Transverse colon (tissue), 4 donors: ENCODE data around the gene CLDN9. TPM values are rescaled to one million over a fixed set of nuclear protein-coding genes. Genes with fewer than 3 reads are reported as not detected.

ENCODE experiments used
- DNase-seq: peaks from one replicate; pipeline ENCODE4 v3.0.0-alpha.2; 2019
- H3K27ac ChIP-seq, 4 donors: fragments of 200-600 bp; sonication (generic); 2 replicates each; pipeline ENCODE4 v1.5.1; 2016 to 2018; ENCODE audit warnings: inconsistent platforms in 4 of 4
- H3K27me3 ChIP-seq: fragments of 200-600 bp; sonication (generic); 2 replicates; pipeline ENCODE4 v1.5.1; 2017; ENCODE audit warnings: inconsistent platforms
- H3K36me3 ChIP-seq, 4 donors: fragments of 200-600 bp; sonication (generic); 2 replicates each; pipeline ENCODE4 v1.5.1; 2017 to 2019; ENCODE audit warnings: inconsistent platforms in 4 of 4
- H3K4me1 ChIP-seq, 4 donors: fragments of 200-600 bp; sonication (generic); 2 replicates each; pipeline ENCODE4 v1.5.1; 2017 to 2020; ENCODE audit warnings: inconsistent platforms in 4 of 4
- H3K4me3 ChIP-seq, 4 donors: fragments of 200-600 bp; sonication (generic); 1 replicate in 1 of 4; 2 replicates in 3 of 4; pipeline versions ENCODE4 v1.5.1 to v1.6.1; 2017 to 2019; ENCODE audit warnings: inconsistent platforms in 4 of 4
- H3K9me3 ChIP-seq, 2 donors: fragments of 200-600 bp; sonication (generic); 2 replicates each; pipeline ENCODE4 v1.5.1; 2017 to 2019; ENCODE audit warnings: inconsistent platforms in 2 of 2
- EP300 ChIP-seq: sonication (generic); formaldehyde crosslinking; IDR thresholded peaks from one replicate; pipeline ENCODE4 v1.6.1; 2017; ENCODE audit warnings: antibody characterized with exemption, low read depth
- POLR2A ChIP-seq: fragments of 450-650 bp; IDR thresholded peaks from one replicate; pipeline ENCODE4 v1.6.1; 2016; ENCODE audit warnings: antibody characterized with exemption, mild to moderate bottlenecking, moderate library complexity
- POLR2AphosphoS5 ChIP-seq, 3 donors: sonication (generic); formaldehyde crosslinking; IDR thresholded peaks; one replicate each; pipeline ENCODE4 v1.6.1; 2016; ENCODE audit warnings: antibody characterized with exemption in 3 of 3
- WGBS, 2 donors: methylation state at CpG; one replicate each; pipeline ENCODE4 v1.1.5; 2018; ENCODE audit warnings: low coverage in 1 of 2; 5-methylcytosine and 5-hydroxymethylcytosine counted together
- in situ Hi-C, 4 donors: fragments of 200-750 bp; cut with MboI; loops; one replicate each; pipeline versions ENCODE4 v1.15.0 to v1.15.1; 2017; ENCODE audit warnings: low sequenced_read_pairs in 3 of 4, low pct_ligation_motif_present in 1 of 4, low pct_unique_long_range_greater_than_20kb in 1 of 4
- intact Hi-C: fragments of 100-400 bp; cut with DNase I; formaldehyde crosslinking; loops from one replicate; pipeline ENCODE4 v1.15.1; 2023; ENCODE audit warnings: low total_unique reads
- total RNA-seq, 4 donors: library from RNA; depleted of rRNA; stranded (reverse); fragments of >200 nt; gene quantifications; one replicate each; pipeline ENCODE4 v1.1.0, GENCODE V29; 2016
- TF ChIP-seq, protein P1 (sequence below), 5 experiments: fragments of 200-600 bp in 3 of 5; fragments of 450-650 bp in 2 of 5; sonication (generic) in 3 of 5; IDR thresholded peaks; 1 replicate in 2 of 5; 2 replicates in 3 of 5; pipeline ENCODE4 v1.5.1; 2016 to 2017; ENCODE audit warnings: antibody characterized with exemption in 5 of 5, inconsistent platforms in 3 of 5, mild to moderate bottlenecking in 2 of 5, moderate library complexity in 1 of 5

Gene CLDN9
- total RNA-seq, 4 donors from 2014 or later, result 0.55 to 1.1 TPM; not detected in 2

DNA sequence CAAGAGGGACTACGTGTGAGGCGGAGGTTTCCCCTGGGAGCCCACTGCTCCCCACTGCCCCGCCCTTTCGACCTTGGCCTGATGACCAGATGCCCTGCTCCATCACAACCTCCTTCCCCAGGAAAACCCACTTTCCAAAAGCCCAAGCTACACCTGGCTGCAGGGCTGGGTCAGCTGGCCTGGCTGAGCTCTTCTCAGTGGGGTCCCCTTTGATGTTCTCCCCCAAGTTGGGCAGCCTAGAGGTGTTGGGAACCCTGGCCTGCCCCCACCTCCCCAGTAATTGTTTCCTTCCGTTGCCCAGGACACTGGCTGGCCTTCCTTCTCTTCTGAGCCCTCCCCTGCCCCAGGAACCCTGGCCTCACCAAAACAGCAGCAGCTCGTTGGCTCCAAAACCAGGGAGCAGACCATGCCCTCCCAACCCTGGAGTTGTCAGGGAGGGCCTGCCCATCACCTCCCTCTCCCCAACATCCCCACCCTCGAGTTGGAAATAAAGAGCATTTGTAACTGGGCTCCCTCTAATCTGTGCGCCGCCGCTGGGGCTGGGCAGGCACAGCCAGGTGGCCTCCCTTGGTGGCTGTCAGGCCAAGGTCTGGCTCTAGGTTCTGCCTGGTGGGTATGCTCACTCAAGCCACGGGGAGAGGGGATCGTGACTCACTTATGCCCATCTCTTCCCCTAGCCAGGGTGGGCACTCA, 1.4 kb downstream of the CLDN9 start:
- H3K27ac ChIP-seq, result no peak overlapping the region
- in situ Hi-C loops (no loop called here), intact Hi-C loops (no loop called here)
- H3K9me3 ChIP-seq, result no peaks in the 10 kb centered on the region
- TF ChIP-seq POLR2AphosphoS5 (IDR thresholded peaks at IDR 0.05) (no peak), POLR2A (no peak), EP300 (no peak)
- TF ChIP-seq, protein P1, sequence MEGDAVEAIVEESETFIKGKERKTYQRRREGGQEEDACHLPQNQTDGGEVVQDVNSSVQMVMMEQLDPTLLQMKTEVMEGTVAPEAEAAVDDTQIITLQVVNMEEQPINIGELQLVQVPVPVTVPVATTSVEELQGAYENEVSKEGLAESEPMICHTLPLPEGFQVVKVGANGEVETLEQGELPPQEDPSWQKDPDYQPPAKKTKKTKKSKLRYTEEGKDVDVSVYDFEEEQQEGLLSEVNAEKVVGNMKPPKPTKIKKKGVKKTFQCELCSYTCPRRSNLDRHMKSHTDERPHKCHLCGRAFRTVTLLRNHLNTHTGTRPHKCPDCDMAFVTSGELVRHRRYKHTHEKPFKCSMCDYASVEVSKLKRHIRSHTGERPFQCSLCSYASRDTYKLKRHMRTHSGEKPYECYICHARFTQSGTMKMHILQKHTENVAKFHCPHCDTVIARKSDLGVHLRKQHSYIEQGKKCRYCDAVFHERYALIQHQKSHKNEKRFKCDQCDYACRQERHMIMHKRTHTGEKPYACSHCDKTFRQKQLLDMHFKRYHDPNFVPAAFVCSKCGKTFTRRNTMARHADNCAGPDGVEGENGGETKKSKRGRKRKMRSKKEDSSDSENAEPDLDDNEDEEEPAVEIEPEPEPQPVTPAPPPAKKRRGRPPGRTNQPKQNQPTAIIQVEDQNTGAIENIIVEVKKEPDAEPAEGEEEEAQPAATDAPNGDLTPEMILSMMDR (IDR thresholded peaks at IDR 0.05), result no peak
- no peak overlapping the region for H3K4me3 ChIP-seq
- 70% methylated on average over 12 of the region's 12 CpGs; no CpG with 5 or more reads in 1 of the 2 donors for WGBS, 2 donors
- H3K36me3 ChIP-seq, result no peaks in the 10 kb centered on the region
- H3K27me3 ChIP-seq, result peaks cover 60% of the 10 kb centered on the region
- peaks cover 3 to 25% (median 4%) of the 10 kb centered on the region in 4 donors for H3K4me1 ChIP-seq
- no peak for DNase-seq

DNA sequence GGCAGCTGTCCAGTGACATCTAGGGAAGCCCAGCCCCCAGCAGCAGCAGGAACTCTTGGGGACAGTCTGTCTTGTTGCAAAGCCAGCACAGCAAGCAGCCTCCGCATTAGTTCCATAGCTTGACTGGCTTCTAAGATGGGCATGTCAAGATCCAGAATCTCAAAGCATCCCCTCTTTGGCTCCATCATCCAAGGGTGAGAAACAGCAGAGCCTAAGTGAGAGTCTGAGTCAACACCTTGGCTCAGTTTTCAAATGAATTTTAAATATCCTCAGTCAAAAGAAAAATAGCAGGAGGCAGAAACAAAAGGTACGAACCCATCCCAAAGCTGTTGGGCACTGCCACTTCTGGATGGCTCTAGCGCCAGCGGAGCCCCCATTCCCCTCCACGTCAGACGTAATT, 2.2 kb downstream of the CLDN9 start:
- in situ Hi-C loops, result no loop called here
- DNase-seq, result no peak
- H3K4me1 ChIP-seq, result peaks cover 3 to 25% (median 10%) of the 10 kb centered on the region in 4 donors
- intact Hi-C loops, result no loop called here
- H3K9me3 ChIP-seq, result no peaks in the 10 kb centered on the region
- no peak overlapping the region for H3K4me3 ChIP-seq
- 90% methylated on average over 6 of the region's 6 CpGs; no CpG with 5 or more reads in 1 of the 2 donors for WGBS, 2 donors
- no peak overlapping the region for H3K27ac ChIP-seq
- peaks cover 53% of the 10 kb centered on the region for H3K27me3 ChIP-seq
- no peaks in the 10 kb centered on the region for H3K36me3 ChIP-seq
- TF ChIP-seq, protein P1 (IDR thresholded peaks at IDR 0.05), result no peak
- TF ChIP-seq POLR2AphosphoS5 (IDR thresholded peaks at IDR 0.05), result no peak
- no peak for TF ChIP-seq POLR2A
- no peak for TF ChIP-seq EP300

DNA sequence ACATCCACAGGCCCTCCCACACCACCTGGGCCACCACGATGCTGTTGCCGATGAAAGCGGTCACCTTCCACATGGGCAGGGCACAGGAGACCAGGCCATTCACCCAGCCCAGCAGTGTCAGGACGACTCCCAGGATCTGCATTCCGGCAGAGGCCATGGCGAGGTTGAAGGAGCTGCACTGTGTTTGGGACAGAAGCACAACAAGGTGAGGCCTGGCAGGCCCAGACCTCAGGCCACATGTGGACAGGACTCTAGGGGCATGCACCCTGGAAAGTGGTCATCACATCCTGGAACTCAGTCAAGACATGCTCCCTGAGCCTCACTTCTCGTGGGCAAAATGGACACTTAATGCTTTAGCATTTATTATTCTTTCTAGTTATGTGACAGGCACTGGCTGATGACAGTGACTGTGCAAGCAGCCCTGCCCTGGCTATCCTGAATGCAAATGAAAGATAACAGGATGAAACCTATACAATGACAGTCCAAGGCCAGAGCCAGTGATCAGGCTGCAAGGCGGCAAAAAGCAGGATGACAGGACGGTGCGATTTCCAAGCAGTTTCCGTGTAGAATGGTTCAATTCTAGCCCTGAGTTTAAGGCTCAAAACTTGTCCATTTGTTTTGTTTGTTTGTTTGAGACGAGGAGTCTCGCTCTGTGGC, 3.3 kb downstream of the CLDN9 start:
- H3K27me3 ChIP-seq, result peaks cover 47% of the 10 kb centered on the region
- peaks cover 3 to 28% (median 13%) of the 10 kb centered on the region in 4 donors for H3K4me1 ChIP-seq
- in situ Hi-C loops, result no loop called here
- no peaks in the 10 kb centered on the region for H3K9me3 ChIP-seq
- TF ChIP-seq, protein P1 (IDR thresholded peaks at IDR 0.05), result no peak
- TF ChIP-seq POLR2A, result no peak
- TF ChIP-seq EP300, result no peak
- no peak for TF ChIP-seq POLR2AphosphoS5 (IDR thresholded peaks at IDR 0.05)
- H3K36me3 ChIP-seq, result no peaks in the 10 kb centered on the region
- no peak for DNase-seq
- H3K27ac ChIP-seq, result no peak overlapping the region
- H3K4me3 ChIP-seq, result no peak overlapping the region
- intact Hi-C loops, result no loop called here
- 81 to 100% methylated on average over 3 to 12 of the region's 13 CpGs for WGBS, 2 donors

DNA sequence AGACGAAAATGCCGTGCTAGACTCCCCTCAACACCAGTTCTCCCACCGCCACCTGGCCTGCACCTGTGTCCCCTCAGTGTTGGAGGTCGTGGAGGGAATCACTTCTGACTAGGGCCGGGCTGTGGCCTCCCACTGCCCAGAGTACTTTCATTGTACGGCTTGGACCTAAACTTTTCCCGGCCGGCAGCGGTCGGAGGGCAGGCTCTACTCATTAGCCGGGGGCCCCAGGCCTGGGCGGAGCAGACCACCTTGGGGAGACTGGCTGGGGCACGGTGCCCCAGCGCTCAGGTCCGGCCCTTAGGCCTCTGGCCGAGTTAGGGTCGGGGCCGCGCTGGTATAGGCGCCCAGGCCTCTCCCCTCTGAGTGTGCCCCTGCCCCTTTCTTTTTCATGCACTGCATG, 4.6 kb downstream of the CLDN9 start:
- no peaks in the 10 kb centered on the region for H3K36me3 ChIP-seq
- no peaks in the 10 kb centered on the region for H3K9me3 ChIP-seq
- intact Hi-C loops (no loop called here), in situ Hi-C loops (no loop called here)
- H3K27me3 ChIP-seq, result peaks cover 39% of the 10 kb centered on the region
- DNase-seq, result no peak
- H3K27ac ChIP-seq, result no peak overlapping the region
- no peak for TF ChIP-seq POLR2A
- no peak for TF ChIP-seq EP300
- TF ChIP-seq, protein P1 (IDR thresholded peaks at IDR 0.05), result no peak
- no peak for TF ChIP-seq POLR2AphosphoS5 (IDR thresholded peaks at IDR 0.05)
- peaks cover 14 to 37% (median 26%) of the 10 kb centered on the region in 4 donors for H3K4me1 ChIP-seq
- 70% methylated on average over 19 of the region's 20 CpGs; no CpG with 5 or more reads in 1 of the 2 donors for WGBS, 2 donors
- no peak overlapping the region for H3K4me3 ChIP-seq
